HuH-7 (cell line): Measurements from ENCODE around the gene GGCT.
"Not testable (repeated sequence)": the region's sequence is repeated elsewhere in the genome, so short reads cannot be mapped to it uniquely, and the experiment has no call there.

ENCODE experiments used
- DNase-seq: peaks from one replicate; pipeline ENCODE4 v3.0.0; 2011; ENCODE audit warnings: low spot score

Gene GGCT

DNA sequence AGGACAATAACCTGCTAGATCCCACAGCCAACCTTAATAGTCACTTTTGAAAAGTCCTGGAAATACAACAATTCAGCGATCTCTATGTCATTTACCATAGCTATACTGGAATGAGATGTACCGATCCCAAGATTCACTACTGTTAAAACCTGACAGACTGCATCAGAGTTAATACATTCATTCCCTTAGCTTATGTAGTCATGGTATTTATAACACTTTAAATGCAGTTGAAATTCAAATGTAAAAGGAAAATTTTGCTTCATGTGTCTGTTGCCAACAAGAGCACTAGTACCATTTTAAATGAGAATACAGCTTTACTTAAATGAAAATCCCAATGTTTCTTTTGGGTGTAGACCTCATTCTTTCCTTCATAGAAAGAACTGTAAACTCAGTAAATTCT is 11.1 kb upstream of the GGCT start:
- no peak for DNase-seq

DNA sequence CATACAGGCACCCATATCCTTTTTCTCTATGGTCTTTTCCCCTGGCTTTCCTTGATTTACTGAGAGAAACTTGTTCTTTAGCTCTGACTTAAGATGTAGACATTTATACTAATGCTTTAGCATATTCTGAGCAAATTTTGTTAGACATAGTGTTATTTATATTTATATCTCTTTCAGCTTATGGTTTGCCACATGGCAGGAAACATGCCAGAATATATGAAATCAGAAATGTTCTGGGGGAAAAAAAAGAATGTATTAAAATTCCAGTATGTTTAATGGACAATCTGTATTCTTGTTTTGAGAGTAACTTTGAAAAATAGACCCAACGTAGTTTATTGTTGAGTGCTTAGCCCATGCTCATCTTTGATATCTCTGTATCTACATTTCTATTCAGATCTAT is 10.1 kb upstream of the GGCT start:
- DNase-seq, result no peak

DNA sequence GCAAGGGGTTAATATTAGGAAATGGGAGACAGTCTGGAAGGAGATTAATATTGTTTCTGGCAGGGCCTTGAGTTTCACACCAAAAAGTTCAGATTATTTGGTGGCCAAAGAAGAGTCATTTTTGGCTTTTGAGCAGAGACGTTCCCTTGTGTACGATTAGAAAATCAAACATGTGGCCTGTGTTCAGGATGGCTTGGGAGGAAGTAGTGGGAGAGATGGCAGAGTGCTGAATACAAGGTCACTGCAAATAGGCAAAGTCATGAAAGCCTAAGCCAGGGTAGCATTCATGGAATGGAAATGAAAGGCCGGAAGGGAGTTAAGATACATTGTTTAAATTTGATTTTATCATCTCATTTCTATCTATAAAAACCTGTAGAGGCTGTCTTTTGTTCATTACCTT is 9.5 kb upstream of the GGCT start:
- no peak for DNase-seq

DNA sequence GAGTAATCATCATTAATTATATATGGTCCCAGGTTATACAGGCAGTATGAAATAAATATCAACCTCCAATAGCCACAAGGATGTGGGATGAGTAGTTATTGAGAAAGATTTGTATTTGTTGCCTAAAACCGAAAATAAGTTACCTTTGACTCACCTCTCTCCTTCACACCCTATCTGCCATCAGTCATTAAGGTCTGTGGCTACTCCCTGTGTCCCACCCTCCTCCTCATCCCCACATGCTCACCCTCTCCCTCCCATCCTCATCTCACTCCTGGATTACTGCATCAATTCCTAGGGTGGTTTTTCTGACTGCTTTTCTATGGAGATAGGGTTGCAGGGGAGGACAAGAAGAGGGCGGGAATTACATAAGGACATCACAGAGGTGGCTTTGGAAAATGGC is 9.1 kb upstream of the GGCT start:
- no peak for DNase-seq

GRCh38 chr7:30511973-30512662 is 7.5 kb upstream of the GGCT start:
- DNase-seq, result no peak

DNA sequence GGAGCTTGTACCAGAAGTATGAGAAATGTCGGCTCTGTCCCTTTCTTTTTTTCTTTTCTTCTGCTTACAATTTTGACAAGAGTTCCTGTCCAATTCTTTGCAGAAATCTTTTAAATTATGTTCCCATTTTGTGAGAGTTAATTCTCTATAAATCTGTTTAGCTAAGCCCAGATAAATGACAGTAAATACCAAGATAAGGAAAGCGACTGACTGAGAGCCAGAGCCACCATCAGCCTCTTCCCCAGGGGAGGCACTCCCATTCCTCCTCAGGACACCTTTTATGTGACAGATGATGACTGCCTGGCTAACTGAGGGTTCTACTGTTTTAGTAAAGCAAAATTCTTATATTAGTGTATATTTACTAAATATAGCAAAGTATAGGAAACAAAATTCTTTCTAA is 6.9 kb upstream of the GGCT start:
- DNase-seq, result no peak

DNA sequence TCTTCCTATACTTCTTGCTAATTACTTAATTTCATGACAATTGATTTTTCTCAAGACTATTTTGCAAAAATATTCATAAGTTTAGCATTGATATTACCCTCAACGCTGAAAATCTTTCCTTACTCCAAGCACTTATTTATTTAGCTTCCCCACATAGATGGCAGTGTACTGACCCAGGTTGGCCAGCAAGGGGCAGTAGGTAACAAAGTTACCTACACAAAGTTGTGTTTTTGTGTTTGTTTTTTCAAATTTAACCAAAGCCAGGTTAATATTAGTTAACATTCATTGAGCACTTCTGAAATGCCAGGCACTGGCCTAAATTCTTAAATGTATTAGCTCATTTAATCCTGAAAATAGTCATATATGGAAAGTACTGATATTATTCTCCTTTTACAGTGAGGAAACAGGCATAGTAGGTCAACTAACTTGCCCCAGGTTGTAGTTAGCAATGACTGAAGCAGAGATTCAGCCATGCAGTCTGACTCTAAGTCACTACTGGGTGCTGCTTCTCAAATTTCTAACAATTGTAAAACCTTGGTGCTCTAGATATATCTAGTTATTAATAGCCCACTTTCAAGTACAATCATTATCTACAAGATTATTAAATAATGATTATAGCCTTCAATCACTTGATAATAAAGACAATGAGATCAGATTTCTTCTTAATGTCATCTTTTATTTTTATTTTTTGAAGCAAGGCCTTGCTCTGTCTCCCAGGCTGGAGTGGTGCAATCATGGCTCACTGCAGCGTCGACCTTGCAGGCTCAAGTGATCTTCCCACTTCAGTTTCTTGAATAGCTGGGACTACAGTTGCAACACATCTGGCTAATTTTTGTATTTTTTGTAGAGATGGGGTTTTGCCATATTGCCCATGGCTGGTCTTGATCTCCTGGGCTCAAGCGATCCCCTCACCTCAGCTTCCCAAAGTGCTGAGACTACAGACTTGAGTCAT is 5.8 kb upstream of the GGCT start:
- DNase-seq, result peak; percentile 26

GRCh38 chr7:30509171-30509857 is 4.7 kb upstream of the GGCT start:
- DNase-seq, result not testable (repeated sequence)

DNA sequence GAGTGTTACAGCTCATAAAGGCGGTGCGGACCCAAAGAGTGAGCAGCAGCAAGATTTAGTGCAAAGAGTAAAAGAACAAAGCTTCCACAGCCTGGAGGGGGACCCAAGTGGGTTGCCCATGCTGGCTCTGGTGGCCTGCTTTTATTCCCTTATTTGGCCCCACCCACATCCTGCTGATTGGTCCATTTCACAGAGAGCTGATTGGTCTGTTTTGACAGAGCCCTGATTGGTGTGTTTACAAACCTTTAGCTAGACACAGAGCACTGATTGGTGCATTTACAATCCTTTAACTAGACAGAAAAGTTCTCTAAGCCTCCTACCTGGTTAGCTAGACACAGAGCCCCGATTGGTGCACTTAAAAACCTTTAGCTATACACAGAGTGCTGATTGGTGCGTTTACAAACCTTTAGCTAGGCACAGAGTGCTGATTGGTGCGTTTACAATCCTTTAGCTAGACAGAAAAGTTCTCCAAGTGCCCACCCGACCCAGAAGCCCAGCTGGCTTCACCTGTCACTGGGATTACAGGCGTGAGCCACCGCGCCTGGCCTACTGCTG is 2.8 kb upstream of the GGCT start:
- not testable (repeated sequence) for DNase-seq

DNA sequence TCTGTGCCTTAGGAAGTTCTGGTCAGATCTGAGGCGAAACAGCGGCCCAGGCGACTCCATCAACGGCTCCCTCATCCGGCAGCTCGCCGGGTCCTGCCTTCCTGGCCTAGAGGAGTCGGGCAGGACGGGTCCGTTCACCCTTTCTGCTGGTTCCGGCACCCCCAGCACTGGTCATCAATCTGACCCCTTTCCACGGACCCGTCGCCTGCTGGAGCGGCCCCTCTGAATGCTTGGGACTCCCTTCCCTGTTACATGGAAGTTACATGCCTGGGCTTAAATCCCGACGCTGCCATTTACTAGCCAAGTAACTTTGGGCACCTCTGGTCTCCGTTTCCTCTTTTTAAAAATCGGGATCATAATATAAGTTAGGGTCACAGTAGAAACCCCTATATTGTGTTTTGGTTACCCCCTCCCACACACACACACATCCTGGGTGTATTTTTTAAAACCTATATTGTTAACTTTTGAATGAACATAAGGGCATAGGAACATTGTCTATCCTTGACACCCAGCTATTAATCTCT is 607 bp upstream of the GGCT start:
- DNase-seq, result no peak

GRCh38 chr7:30503274-30504212 is 1.1 kb downstream of the GGCT start:
- DNase-seq, result no peak

DNA sequence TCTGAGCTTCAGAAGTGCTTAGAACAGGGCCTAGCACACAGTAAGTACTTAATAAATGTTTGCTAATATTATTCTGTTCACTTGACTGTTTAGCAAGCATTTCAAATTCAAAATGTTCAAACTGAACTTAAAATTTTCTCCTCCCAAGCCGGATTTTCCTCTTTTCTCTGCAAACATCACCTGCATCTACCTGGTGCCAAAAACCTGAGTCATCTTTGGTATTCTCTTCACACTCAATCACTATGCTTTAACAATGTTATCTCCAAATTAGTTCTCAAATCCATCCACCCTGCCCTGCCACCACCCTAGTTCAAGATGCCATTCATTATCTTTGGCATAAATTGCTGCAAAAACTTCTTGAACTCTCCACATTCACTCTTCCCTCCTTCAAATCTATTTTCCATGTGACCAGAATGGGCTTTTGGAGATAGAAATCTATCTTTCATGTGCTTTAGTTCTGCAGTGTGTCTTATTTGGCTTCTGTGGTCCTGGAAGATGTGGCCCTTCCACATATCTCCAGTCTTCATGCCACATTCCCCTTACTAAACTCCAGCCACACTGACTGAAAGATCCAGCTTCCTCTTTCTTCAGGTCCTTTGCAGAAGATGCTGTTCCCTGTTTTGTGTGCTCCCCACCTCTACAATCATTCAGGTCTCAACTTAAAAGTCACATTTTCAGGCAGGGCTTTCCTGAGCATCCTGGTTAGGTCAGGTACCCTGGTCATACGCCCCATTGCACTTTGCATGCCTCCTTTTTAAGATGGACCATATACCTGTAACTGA is 2.0 kb downstream of the GGCT start:
- DNase-seq, result no peak

GRCh38 chr7:30501264-30501663 is 3.4 kb downstream of the GGCT start:
- no peak for DNase-seq

- DNase-seq, result peak; percentile 25
Observed at GRCh38 chr7:30493228-30493627, 11.4 kb downstream of the GGCT start.

DNA sequence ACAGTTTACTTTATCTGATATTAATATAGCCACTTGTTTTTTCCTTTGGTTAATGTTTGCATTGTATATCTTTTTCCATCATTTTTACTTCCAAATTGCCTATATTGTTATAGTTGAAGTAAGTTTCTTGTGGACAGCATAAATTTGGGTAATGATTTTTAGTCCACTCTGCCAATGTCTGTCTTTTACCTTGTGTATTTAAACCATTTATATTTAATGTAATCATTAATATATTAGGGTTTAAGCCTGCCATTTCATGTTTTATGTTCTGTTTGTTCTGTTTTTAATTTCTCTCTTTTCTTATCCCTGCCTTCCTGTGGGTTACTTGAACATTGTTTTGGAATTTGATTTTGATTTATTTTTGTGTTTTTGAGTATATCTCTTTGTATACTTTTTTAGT is 13.2 kb downstream of the GGCT start:
- DNase-seq, result no peak

DNA sequence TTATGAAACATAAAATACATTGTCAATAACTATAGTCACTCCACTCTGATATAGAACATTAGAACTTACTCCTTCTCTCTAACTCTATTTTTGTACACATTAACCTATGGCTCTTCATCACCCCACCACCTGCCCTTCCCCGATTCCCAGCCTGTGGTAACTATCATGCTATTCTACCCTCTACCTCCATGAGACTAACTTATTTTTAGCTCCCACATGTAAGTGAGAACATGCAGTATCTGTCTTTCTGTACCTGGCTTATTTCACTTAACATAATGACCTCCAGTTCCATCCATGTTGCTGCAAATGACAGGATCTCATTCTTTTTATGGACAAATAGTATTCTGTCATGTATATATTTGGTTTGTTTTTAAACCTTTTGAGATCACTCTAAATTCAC is 17.3 kb downstream of the GGCT start:
- no peak for DNase-seq

GRCh38 chr7:30485667-30486066 is 19.0 kb downstream of the GGCT start:
- no peak for DNase-seq

DNA sequence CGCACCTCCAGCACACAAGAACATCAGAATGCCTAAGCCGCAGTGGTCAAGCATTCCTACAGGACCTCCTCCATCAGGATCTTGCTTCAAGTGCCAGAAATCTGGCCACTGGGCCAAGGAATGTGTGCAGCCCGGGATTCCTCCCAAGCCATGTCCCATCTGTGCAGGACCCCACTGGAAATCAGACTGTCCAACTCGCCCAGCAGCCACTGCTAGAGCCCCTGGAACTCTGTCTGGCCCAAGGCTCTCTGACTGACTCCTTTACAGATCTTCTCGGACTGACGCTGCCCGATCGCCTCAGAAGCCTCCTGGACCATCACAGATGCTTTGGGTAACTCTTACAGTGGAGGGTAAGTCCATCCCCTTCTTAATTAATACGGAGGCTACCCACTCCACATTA is 23.2 kb downstream of the GGCT start:
- not testable (repeated sequence) for DNase-seq

- DNase-seq, result no peak
Observed at GRCh38 chr7:30479202-30480120, 25.2 kb downstream of the GGCT start.
